Bronchial epithelial cell (primary cell): Measurements from ENCODE around the gene HERC3. TPM values are rescaled to one million over a fixed set of nuclear protein-coding genes. Genes with fewer than 3 reads are reported as not detected.

ENCODE experiments used
- DNase-seq: peaks from one replicate; pipeline ENCODE4 v3.0.0-alpha.2; 2010; ENCODE audit warnings: low read depth
- FAIRE-seq: peaks from 2 replicates; lab custom pipeline; 2011; peaks lifted over from hg19 to GRCh38; lab: Jason Lieb, UNC
- H3K27me3 ChIP-seq: 2 replicates; pipeline ENCODE4 v1.5.1; 2011; ENCODE audit warnings: low read length; ENCODE audit not compliant: control insufficient read depth, insufficient read depth
- H3K36me3 ChIP-seq: 2 replicates; pipeline ENCODE4 v1.5.1; 2011; ENCODE audit warnings: low read length; ENCODE audit not compliant: control insufficient read depth, insufficient read depth
- H3K4me3 ChIP-seq: 2 replicates; pipeline ENCODE4 v1.5.1; 2011; ENCODE audit warnings: mild to moderate bottlenecking, low read depth, low read length, control low read depth
- CTCF ChIP-seq: IDR thresholded peaks from 2 replicates; pipeline ENCODE4 v1.5.1; 2011; ENCODE audit warnings: mild to moderate bottlenecking, moderate library complexity, low read length, control low read depth, inconsistent platforms; ENCODE audit not compliant: insufficient read depth, severe bottlenecking
- total RNA-seq: library from RNA; depleted of rRNA; stranded (reverse); fragments of >200 nt; gene quantifications from 2 replicates; pipeline ENCODE4 v1.2.1, GENCODE V29; 2014

The HERC3 gene
- total RNA-seq, 1 donor from 2014 or later: 25.3 TPM

- no peak for FAIRE-seq
- DNase-seq: no peak
- no peak for TF ChIP-seq CTCF
- no peaks in the 10 kb centered on the region for H3K27me3 ChIP-seq
- H3K36me3 ChIP-seq: peaks cover 6% of the 10 kb centered on the region
- no peak overlapping the region for H3K4me3 ChIP-seq
Observed at GRCh38 chr4:88754796-88755195, 162.5 kb downstream of the HERC3 start.

GRCh38 chr4:88755454-88755853 lies 163.2 kb downstream of the HERC3 start:
- peaks cover under 1% of the 10 kb centered on the region for H3K36me3 ChIP-seq
- no peaks in the 10 kb centered on the region for H3K27me3 ChIP-seq
- TF ChIP-seq CTCF: no peak
- no peak for FAIRE-seq
- no peak for DNase-seq
- H3K4me3 ChIP-seq: no peak overlapping the region

GRCh38 chr4:88756149-88756548 lies 163.9 kb downstream of the HERC3 start:
- no peak for TF ChIP-seq CTCF
- Histone ChIP-seq H3K27me3 (no peaks in the 10 kb centered on the region), H3K36me3 (no peaks in the 10 kb centered on the region), H3K4me3 (no peak overlapping the region)
- DNase-seq (peak; percentile 19), FAIRE-seq (no peak)

GRCh38 chr4:88757067-88757466 lies 164.8 kb downstream of the HERC3 start:
- Histone ChIP-seq H3K4me3 (no peak overlapping the region), H3K36me3 (no peaks in the 10 kb centered on the region), H3K27me3 (no peaks in the 10 kb centered on the region)
- DNase-seq (no peak), FAIRE-seq (no peak)
- no peak for TF ChIP-seq CTCF

GRCh38 chr4:88757776-88758175 lies 165.5 kb downstream of the HERC3 start:
- no peak for FAIRE-seq
- H3K4me3 ChIP-seq: no peak overlapping the region
- H3K36me3 ChIP-seq: no peaks in the 10 kb centered on the region
- no peaks in the 10 kb centered on the region for H3K27me3 ChIP-seq
- no peak for DNase-seq
- TF ChIP-seq CTCF: no peak

Other genes with a start within 250 kb of the HERC3 start
- gene HERC6, start 213.6 kb upstream of the HERC3 start, total RNA-seq: 1.1 and 2.2 TPM in 2 replicates
- gene HERC5, start 135.4 kb upstream of the HERC3 start, total RNA-seq: under 0.01 and 0.13 TPM in 2 replicates
- 53.2 and 90.4 TPM in 2 replicates for gene PYURF, start 68.7 kb upstream of the HERC3 start, total RNA-seq
- 0.26 and 0.77 TPM in 2 replicates for gene NAP1L5, start 105.3 kb downstream of the HERC3 start, total RNA-seq